Activated naive CD8-positive, alpha-beta T cell treated with anti-CD3 and anti-CD28 coated beads, Interleukin-2, amount 50 U/mL, for 24 hours (primary cell): ENCODE measurements around the gene SLFN13.
"Not testable (repeated sequence)": the region's sequence is repeated elsewhere in the genome, so short reads cannot be mapped to it uniquely, and the experiment has no call there.

ENCODE experiments used
- ATAC-seq: fragments of 150-1000 bp; cut with Tn5 transposase; one replicate; pipeline ENCODE4 v1.10.0; 2021
- DNase-seq: peaks from one replicate; pipeline ENCODE4 v3.0.0; 2021
- H3K27ac Mint-ChIP-seq: one replicate; pipeline ENCODE4 v1.8.0; 2021; ENCODE audit warnings: mild to moderate bottlenecking, mixed read lengths
- H3K27me3 Mint-ChIP-seq: one replicate; pipeline ENCODE4 v1.8.0; 2021; ENCODE audit warnings: mixed read lengths
- H3K36me3 Mint-ChIP-seq: one replicate; pipeline ENCODE4 v1.8.0; 2021; ENCODE audit warnings: low read depth, mixed read lengths
- H3K4me1 Mint-ChIP-seq: one replicate; pipeline ENCODE4 v1.8.0; 2021; ENCODE audit warnings: mixed read lengths
- H3K4me3 Mint-ChIP-seq: one replicate; pipeline ENCODE4 v1.8.0; 2021; ENCODE audit warnings: mild to moderate bottlenecking, moderate library complexity, mixed read lengths
- H3K9me3 Mint-ChIP-seq: one replicate; pipeline ENCODE4 v1.8.0; 2021; ENCODE audit warnings: mixed read lengths

The SLFN13 gene

GRCh38 chr17:35406568-35406967 lies 42.0 kb downstream of the SLFN13 start:
- Mint-ChIP-seq H3K4me1 (peaks cover 7% of the 10 kb centered on the region), H3K9me3 (no peaks in the 10 kb centered on the region), H3K36me3 (peaks cover 3% of the 10 kb centered on the region), H3K27me3 (no peaks in the 10 kb centered on the region), H3K4me3 (no peak overlapping the region), H3K27ac (no peak overlapping the region)
- no peak for DNase-seq
- no peak for ATAC-seq

DNA sequence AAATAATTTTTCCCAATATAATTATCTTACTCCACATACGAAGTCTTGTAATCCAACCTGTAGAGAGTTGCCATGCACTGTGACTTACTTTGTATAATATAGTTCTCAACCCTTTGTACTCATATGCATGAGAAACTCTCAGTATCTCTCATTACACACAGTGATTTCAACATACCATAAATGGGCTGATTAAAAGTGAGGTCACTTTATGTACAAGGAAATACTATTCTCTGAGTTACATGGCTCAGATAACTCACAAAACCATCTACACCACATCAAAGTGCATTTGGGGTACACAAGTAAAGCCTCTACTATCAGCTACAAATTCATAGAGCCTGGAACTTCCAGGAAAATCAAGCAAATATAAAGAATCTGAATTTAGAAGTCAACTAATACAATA lies 44.2 kb downstream of the SLFN13 start:
- H3K36me3 Mint-ChIP-seq, result peaks cover 3% of the 10 kb centered on the region
- H3K4me3 Mint-ChIP-seq, result no peak overlapping the region
- H3K27me3 Mint-ChIP-seq, result no peaks in the 10 kb centered on the region
- no peak overlapping the region for H3K27ac Mint-ChIP-seq
- DNase-seq, result no peak
- peak; percentile 40 for ATAC-seq
- H3K4me1 Mint-ChIP-seq, result peaks cover 7% of the 10 kb centered on the region
- no peaks in the 10 kb centered on the region for H3K9me3 Mint-ChIP-seq

DNA sequence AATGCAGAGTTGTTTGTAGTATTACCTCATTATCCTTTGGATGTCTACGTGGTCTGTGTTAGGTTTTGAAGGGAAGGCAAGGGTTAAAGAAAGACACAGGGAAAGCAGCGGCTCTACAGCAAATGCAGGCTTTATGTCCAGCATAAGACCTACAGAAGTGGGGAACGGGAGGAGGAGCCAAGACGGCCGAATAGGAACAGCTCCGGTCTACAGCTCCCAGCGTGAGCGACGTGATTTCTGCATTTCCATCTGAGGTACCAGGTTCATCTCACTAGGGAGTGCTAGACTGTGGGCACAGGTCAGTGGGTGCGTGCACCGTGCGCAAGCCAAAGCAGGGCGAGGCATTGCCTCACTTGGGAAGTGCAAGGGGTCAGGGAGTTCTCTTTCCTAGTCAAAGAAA lies 54.8 kb downstream of the SLFN13 start:
- H3K9me3 Mint-ChIP-seq, H3K36me3 Mint-ChIP-seq, H3K27ac Mint-ChIP-seq, H3K4me3 Mint-ChIP-seq, H3K27me3 Mint-ChIP-seq, DNase-seq, ATAC-seq, H3K4me1 Mint-ChIP-seq: not testable (repeated sequence)

GRCh38 chr17:35390663-35391062 lies 57.9 kb downstream of the SLFN13 start:
- H3K4me1 Mint-ChIP-seq, result no peaks in the 10 kb centered on the region
- DNase-seq, result no peak
- no peak for ATAC-seq
- H3K27ac Mint-ChIP-seq, result no peak overlapping the region
- H3K4me3 Mint-ChIP-seq, result no peak overlapping the region
- H3K36me3 Mint-ChIP-seq, result no peaks in the 10 kb centered on the region
- H3K27me3 Mint-ChIP-seq, result no peaks in the 10 kb centered on the region
- peaks cover 4% of the 10 kb centered on the region for H3K9me3 Mint-ChIP-seq

DNA sequence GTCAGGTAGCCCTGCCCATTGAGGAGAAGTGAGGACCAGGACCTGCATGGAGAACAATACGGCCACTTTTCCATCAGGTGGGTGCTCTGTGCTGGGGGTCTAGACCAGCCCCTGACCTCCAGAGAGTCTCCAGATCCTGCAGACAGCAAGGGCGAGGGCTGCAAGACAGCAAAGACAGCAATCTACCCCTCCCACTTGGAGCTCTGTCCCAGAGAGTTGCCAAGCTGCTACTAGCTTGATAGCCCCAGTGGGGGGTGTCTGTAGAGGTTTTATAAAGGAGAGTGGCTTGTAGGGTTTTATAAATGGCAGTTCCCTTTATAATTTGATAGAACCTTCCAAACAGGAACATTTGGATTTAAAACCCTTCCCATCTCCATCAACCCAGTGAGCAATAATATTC lies 58.4 kb downstream of the SLFN13 start:
- ATAC-seq (no peak), DNase-seq (no peak)
- no peak overlapping the region for H3K4me3 Mint-ChIP-seq
- no peaks in the 10 kb centered on the region for H3K9me3 Mint-ChIP-seq
- H3K36me3 Mint-ChIP-seq, result no peaks in the 10 kb centered on the region
- no peak overlapping the region for H3K27ac Mint-ChIP-seq
- no peaks in the 10 kb centered on the region for H3K4me1 Mint-ChIP-seq
- H3K27me3 Mint-ChIP-seq, result no peaks in the 10 kb centered on the region

DNA sequence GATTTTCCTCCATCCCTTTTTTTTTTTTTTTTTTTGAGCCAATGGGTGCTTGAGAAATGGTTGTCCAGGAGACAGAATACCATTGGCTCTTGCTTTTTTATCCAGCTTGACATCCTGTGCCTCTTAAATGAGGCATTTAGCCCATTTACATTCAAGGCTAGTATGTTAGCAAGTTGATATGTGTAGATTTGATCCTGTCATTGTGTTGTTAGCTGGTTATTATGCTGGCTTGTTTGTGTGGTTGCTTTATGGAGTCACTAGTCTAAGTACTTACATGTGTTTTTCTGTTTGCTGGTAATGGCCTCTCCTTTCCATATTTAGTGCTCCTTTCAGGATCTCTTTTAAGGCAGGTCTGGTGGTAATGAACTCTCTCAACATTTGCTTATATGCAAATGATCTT lies 61.1 kb downstream of the SLFN13 start:
- Mint-ChIP-seq H3K27ac (no peak overlapping the region), H3K4me3 (no peak overlapping the region), H3K4me1 (no peaks in the 10 kb centered on the region), H3K9me3 (no peaks in the 10 kb centered on the region), H3K27me3 (no peaks in the 10 kb centered on the region), H3K36me3 (no peaks in the 10 kb centered on the region)
- ATAC-seq, result no peak
- DNase-seq, result no peak
